HG02938 (cell line): Measurements from ENCODE around the gene EPS15.
"Not testable (repeated sequence)": the region's sequence is repeated elsewhere in the genome, so short reads cannot be mapped to it uniquely, and the experiment has no call there.

ENCODE experiments used
- ATAC-seq: cut with Tn5 transposase; IDR thresholded peaks from one replicate; pipeline ENCODE4 v1.9.1; 2021; ENCODE audit warnings: mild to moderate bottlenecking, moderate library complexity; ENCODE audit not compliant: unreplicated experiment

EPS15 gene

DNA sequence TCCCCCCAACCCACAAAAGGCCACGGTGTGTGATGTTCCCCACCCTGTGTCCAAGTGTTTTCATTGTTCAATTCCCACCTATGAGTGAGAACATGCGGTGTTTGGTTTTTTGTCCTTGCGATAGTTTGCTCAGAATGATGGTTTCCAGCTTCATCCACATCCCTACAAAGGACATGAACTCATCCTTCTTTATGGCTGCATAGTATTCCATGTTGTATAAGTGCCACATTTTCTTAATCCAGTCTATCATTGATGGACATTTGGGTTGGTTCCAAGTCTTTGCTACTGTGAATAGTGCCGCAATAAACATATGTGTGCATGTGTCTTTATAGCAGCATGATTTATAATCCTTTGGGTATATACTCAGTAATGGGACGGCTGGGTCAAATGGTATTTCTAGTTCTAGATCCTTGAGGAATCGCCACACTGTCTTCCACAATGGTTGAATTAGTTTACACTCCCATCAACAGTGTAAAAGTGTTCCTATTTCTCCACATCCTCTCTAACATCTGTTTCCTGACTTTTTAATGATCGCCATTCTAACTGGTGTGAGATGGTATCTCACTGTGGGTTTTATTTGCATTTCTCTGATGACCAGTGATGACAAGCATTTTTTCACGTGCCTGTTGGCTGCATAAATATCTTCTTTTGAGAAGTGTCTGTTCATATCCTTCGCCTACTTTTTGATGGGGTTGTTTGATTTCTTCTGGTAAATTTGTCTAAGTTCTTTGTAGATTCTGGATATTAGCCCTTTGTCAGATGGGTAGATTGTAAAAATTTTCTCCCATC lies 44.0 kb downstream of the EPS15 start:
- not testable (repeated sequence) for ATAC-seq

- ATAC-seq: no peak
Observed at GRCh38 chr1:51473331-51474115, 45.5 kb downstream of the EPS15 start.

- no peak for ATAC-seq
Observed at GRCh38 chr1:51472359-51472758, 46.7 kb downstream of the EPS15 start.

DNA sequence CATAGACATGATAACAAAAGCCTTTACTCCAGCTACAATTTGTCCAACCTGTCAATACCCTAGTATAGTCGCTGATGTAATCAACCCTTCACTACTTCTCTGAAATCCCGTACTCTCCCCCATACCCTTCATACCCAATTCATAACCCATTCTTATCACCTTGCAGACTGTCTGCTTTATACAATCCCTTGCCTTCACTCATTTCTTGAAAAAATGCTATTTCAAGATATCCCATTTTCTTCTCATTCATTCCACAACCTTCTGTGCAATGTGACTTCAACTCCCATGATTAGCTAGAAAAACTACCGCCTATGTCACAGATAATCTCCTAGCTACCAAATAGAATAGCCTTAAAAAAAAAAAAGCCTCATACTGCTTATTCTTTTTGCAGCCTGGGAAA lies 49.5 kb downstream of the EPS15 start:
- ATAC-seq: no peak

GRCh38 chr1:51464828-51465227 lies 54.2 kb downstream of the EPS15 start:
- ATAC-seq: no peak

DNA sequence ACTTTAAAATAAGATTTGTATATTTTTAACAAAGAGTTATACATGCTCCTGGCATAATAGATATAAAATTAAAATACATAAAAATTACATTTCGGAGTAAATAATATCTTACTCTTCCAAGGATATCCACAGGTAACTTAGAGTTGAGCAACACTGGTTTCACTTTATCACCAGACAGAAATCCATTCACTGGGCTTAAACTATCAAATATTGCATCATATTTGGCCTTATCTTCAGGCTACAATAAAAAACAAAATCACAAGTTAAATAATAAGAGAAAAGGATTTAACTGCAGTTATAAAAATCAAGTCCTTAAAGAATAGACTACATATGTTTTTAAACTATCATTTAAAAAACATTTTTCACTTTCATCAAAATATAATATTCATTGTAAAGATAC lies 55.5 kb downstream of the EPS15 start:
- no peak for ATAC-seq

GRCh38 chr1:51462289-51462688 lies 56.8 kb downstream of the EPS15 start:
- not testable (repeated sequence) for ATAC-seq

- ATAC-seq: no peak
Observed at GRCh38 chr1:51454554-51454953, 64.5 kb downstream of the EPS15 start.

DNA sequence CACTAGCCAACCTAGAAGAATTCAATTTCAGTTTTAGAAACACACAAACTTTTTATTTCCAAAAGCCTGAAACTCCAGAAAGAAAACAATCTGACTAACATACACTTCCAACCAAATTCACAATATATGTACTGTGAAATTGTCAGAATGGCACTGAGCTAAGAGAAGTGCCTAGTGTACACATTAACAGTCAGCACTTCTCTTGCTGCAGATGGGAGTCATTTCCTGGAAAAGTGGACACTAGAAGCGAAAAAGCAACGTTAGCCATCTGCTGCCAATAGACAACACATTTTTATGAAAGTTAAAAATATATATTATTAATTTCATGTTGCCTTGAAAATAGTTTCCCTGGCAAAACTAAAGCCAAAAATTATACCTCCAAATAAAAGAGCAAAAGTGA lies 66.1 kb downstream of the EPS15 start:
- ATAC-seq: no peak

GRCh38 chr1:51448844-51449454 lies 70.1 kb downstream of the EPS15 start:
- not testable (repeated sequence) for ATAC-seq

- ATAC-seq: no peak
Observed at GRCh38 chr1:51445351-51446090, 73.5 kb downstream of the EPS15 start.

DNA sequence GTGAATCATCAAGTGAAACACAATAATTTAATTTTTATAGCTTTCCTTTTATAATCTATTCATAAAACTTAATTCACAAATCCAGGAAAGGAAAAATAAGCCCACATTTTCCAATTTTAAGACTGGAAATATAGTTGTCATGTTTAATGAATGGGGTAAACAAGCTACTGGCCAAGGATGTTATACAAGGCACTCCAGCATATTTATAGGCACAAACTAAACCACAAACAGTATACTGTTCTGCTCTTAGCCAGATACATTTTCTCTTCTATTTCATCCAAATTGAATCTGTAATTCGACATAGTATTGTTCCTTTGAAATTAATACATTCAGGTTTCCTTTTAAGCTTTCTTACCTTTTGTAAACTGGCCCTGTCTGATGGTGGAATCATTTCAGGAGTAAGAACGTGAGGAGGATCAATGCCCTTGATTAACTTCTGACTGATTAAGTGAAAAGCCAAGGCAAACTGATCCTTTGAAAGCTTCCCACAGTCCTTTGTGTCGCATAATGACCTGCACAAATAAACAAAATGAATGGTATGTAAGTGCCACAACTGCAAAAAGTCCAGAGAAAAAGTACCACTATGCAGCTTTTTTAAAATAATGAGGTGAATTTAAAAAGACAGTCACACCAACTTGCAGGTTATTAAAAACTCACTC lies 74.4 kb downstream of the EPS15 start:
- no peak for ATAC-seq

DNA sequence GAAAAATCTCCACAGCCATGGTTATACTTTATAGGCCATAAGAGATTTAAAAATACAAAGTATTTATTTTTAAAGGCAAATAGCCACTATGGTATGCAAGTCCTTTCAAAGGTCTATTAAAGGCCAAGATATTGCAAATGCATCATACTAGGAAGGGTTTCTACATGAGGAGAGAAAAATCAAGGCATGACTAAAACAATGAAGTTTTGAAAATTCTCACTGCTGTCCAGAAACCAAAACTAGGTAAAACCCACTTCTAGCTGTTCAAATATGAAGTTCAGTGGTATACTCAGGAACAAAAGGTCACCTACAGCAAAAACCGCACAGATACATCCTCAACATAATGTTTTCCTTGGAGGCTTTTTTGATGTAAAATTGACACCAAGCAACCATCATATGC lies 75.0 kb downstream of the EPS15 start:
- no peak for ATAC-seq

DNA sequence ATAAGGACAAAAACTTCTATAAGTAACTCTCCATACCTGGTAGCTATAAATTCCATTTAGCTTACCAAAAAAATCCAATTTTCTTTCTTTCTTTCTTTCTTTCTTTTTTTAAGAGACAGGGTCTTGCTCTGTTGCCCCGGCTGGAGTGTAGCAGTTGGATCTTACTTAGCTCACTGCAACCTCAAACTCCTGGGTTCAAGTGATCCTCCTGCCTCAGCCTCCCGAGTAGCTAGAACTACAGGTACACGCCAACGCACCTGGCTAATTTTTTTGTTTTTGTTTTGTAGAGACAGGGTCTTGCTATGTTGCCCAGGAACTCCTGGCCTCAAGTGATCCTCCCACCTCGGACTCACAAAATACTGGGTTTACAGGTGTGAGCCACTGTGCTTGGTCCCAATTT lies 75.5 kb downstream of the EPS15 start:
- no peak for ATAC-seq

DNA sequence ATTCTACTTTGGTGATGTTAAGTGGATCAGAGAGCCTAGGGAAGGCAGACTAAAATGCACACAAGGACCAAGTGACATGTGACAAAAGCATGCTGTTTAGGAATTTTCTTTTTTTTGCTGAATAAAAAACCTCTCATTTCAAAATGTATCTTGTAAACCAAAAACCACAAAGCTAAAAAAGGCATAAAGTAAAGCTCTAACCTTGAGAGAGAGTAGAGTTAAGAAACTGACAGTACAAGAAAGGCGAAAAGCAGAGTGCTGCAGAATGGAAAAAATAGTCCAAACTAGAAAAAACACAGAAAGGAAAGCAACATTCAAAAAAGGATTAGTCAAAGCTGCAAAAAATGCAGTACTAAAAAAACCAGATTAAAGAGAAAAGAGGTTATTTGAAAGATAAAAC lies 76.5 kb downstream of the EPS15 start:
- no peak for ATAC-seq

GRCh38 chr1:51442198-51442597 lies 76.9 kb downstream of the EPS15 start:
- no peak for ATAC-seq

DNA sequence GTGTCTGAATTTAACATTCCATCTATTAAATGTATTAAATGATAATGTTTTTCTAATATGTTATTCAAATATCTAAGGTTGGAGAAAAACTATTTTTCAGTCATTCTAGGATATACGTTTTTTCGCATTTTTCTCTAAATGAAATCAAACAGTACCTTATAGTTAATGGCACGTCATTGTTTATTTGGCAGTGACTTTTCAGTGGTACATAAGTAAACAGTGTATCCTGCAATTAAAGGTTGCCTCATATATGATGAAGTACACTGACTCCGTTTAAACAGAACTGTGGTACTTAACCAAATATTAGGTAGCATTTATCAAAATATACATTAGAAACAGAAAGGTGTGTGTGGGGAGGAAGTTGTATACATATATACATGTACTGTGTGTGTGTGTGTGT lies 79.2 kb downstream of the EPS15 start:
- ATAC-seq: no peak

DNA sequence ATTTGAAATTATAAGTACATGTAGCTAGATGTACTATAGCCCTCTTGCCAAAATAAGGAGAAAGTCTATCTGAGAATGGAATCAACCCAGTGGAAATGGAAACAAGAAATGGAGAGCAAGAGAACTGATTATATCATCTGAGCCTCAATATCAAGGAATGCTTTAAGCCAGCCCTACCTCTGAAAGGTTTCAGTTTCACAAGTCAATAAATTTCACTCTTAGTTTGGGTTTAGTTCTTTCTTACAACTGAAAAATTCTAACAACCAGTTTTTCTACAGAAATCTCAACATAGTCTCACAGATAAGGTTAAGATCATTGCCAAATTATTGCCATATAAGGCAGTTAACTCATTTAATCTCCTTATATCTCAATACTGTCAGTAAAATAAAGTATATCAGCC lies 80.0 kb downstream of the EPS15 start:
- no peak for ATAC-seq

DNA sequence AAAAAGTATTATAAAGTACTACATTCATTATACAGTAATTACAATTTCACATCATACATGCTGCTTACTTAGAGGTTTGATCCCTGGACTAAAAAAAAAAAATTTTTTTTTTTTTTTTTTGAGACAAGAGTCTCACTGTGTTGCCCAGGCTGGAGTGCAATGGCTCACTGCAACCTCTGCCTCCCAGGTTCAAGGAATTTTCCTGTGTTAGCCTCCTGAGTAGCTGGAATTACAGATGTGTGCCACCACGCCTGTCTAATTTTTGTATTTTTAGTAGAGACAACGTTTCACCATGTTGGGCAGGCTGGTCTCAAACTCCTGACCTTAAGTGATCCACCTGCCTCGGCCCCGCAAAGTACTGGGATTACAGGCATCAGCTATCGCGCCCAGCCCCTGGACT lies 81.7 kb downstream of the EPS15 start:
- not testable (repeated sequence) for ATAC-seq

GRCh38 chr1:51435878-51436277 lies 83.2 kb downstream of the EPS15 start:
- ATAC-seq: no peak
